ENCODE measurements around the gene FAM234B. TPM values are rescaled to one million over a fixed set of nuclear protein-coding genes. Genes with fewer than 3 reads are reported as not detected.

The FAM234B gene
- total and polyA plus RNA-seq, 2 experiments from 2014 or later = 9.5 to 21.1 TPM

DNA sequence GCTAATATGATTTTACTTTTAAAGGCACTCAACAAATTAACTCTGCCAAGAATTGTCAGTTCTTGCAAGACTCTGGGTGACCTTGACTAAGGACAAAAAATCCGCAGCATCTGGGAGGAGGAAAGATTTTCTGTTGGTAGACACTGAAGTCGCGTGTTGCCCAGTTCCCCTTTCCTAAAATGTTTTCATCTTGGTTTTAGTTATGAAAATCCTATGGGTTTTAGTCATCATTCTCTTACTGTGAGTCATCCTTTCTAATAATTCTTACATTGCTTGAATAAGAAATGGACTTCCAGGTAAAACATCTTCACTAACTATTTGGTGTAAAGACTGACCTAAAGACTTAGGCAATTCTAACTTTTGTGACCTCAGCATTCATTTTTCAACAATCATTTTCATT is 50.2 kb downstream of the FAM234B start (continued):
- no peak for TF ChIP-seq ZNF331 (CRISPR knock-in tag; IDR thresholded peaks at IDR 0.05; ENCODE audit: low read depth)
- TF ChIP-seq NANOG (IDR thresholded peaks at IDR 0.05; ENCODE audit: borderline replicate concordance) = no peak
- TF ChIP-seq STAT1 (IDR thresholded peaks at IDR 0.05; ENCODE audit: unreplicated experiment) = no peak
- TF ChIP-seq CREB1 (CRISPR knock-in tag; IDR thresholded peaks at IDR 0.05; ENCODE audit: low read depth) = no peak
- no peak for TF ChIP-seq ZNF114 (CRISPR knock-in tag; IDR thresholded peaks at IDR 0.05)
- TF ChIP-seq, protein P1, sequence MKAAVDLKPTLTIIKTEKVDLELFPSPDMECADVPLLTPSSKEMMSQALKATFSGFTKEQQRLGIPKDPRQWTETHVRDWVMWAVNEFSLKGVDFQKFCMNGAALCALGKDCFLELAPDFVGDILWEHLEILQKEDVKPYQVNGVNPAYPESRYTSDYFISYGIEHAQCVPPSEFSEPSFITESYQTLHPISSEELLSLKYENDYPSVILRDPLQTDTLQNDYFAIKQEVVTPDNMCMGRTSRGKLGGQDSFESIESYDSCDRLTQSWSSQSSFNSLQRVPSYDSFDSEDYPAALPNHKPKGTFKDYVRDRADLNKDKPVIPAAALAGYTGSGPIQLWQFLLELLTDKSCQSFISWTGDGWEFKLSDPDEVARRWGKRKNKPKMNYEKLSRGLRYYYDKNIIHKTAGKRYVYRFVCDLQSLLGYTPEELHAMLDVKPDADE (IDR thresholded peaks at IDR 0.05) = no peak

DNA sequence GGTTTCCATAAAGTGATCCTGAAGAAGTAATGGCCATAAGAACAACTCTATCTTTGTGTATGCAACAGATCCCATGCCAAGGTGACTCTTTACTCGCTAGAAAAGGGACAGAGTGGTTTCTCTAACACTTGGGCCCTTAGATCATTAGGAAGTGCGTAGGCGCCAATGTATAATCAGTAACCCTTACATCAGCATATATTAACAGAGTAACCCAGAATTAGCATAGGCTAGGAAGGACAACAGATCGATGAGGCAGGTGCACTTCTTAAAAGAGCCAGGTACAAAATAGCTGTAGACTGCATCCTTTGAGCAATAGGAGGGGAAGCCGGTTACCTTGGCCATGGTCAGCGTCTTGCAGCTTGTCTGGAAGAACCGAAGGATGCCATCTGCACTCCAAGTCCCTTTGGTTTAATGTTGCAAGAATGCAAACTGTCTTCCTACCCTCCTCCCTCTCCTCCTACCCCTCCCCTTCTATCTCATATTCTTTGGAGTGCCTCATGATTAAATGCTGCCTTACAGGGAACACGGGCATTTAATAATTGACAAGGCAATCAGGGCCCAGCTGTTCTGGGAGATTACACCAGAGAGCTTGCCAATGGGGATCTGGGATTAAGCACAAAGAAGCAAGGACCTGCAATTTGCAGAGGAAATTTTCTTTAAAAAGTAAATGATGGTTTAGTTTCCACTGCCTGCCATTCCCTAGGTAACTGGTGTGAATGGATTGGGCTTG is 51.2 kb downstream of the FAM234B start:
- Histone ChIP-seq H3K9me2 (ENCODE audit: insufficient read depth) (peaks cover 5% of the 10 kb centered on the region), H3K27me3 (ENCODE audit: insufficient read depth) (no peaks in the 10 kb centered on the region), H3K36me3 (ENCODE audit: insufficient read depth) (no peaks in the 10 kb centered on the region), H3K27ac (ENCODE audit: low read depth) (no peak overlapping the region), H3K4me3 (no peak overlapping the region), H3F3A (replicated peaks; ENCODE audit: low read depth) (peaks cover 2% of the 10 kb centered on the region), H3K4me1 (ENCODE audit: insufficient read depth) (peaks cover 30% of the 10 kb centered on the region), H3K4me2 (no peak overlapping the region), H4K20me1 (replicated peaks; ENCODE audit: insufficient read depth) (no peaks in the 10 kb centered on the region), H3K79me2 (replicated peaks; ENCODE audit: insufficient read depth) (no peaks in the 10 kb centered on the region), H2AFZ (no peak overlapping the region)
- no peak overlapping the region for H3K4me3 Mint-ChIP-seq
- no peaks in the 10 kb centered on the region for H3K9me3 Mint-ChIP-seq
- peaks cover 3% of the 10 kb centered on the region for H3K27me3 Mint-ChIP-seq (ENCODE audit: insufficient read depth, low read depth, poor library complexity)
- no peaks in the 10 kb centered on the region for H3K36me3 Mint-ChIP-seq (ENCODE audit: low read depth)
- DNase-seq (ENCODE audit: low spot score) = no peak
- no peak overlapping the region for H3K27ac Mint-ChIP-seq
- H3K4me1 Mint-ChIP-seq = peaks cover 50% of the 10 kb centered on the region
- no peak for ATAC-seq
- TF ChIP-seq CREB1 (CRISPR knock-in tag; IDR thresholded peaks at IDR 0.05; ENCODE audit: low read depth) (no peak), STAT1 (IDR thresholded peaks at IDR 0.05; ENCODE audit: unreplicated experiment) (no peak), JUNB (IDR thresholded peaks at IDR 0.05; ENCODE audit: unreplicated experiment) (no peak), ZNF114 (CRISPR knock-in tag; IDR thresholded peaks at IDR 0.05) (no peak)
- TF ChIP-seq, protein P2, sequence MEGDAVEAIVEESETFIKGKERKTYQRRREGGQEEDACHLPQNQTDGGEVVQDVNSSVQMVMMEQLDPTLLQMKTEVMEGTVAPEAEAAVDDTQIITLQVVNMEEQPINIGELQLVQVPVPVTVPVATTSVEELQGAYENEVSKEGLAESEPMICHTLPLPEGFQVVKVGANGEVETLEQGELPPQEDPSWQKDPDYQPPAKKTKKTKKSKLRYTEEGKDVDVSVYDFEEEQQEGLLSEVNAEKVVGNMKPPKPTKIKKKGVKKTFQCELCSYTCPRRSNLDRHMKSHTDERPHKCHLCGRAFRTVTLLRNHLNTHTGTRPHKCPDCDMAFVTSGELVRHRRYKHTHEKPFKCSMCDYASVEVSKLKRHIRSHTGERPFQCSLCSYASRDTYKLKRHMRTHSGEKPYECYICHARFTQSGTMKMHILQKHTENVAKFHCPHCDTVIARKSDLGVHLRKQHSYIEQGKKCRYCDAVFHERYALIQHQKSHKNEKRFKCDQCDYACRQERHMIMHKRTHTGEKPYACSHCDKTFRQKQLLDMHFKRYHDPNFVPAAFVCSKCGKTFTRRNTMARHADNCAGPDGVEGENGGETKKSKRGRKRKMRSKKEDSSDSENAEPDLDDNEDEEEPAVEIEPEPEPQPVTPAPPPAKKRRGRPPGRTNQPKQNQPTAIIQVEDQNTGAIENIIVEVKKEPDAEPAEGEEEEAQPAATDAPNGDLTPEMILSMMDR (conservative IDR thresholded peaks at IDR 0.05; ENCODE audit: low read depth in 2 of 2) = no peak
- TF ChIP-seq, protein P3, sequence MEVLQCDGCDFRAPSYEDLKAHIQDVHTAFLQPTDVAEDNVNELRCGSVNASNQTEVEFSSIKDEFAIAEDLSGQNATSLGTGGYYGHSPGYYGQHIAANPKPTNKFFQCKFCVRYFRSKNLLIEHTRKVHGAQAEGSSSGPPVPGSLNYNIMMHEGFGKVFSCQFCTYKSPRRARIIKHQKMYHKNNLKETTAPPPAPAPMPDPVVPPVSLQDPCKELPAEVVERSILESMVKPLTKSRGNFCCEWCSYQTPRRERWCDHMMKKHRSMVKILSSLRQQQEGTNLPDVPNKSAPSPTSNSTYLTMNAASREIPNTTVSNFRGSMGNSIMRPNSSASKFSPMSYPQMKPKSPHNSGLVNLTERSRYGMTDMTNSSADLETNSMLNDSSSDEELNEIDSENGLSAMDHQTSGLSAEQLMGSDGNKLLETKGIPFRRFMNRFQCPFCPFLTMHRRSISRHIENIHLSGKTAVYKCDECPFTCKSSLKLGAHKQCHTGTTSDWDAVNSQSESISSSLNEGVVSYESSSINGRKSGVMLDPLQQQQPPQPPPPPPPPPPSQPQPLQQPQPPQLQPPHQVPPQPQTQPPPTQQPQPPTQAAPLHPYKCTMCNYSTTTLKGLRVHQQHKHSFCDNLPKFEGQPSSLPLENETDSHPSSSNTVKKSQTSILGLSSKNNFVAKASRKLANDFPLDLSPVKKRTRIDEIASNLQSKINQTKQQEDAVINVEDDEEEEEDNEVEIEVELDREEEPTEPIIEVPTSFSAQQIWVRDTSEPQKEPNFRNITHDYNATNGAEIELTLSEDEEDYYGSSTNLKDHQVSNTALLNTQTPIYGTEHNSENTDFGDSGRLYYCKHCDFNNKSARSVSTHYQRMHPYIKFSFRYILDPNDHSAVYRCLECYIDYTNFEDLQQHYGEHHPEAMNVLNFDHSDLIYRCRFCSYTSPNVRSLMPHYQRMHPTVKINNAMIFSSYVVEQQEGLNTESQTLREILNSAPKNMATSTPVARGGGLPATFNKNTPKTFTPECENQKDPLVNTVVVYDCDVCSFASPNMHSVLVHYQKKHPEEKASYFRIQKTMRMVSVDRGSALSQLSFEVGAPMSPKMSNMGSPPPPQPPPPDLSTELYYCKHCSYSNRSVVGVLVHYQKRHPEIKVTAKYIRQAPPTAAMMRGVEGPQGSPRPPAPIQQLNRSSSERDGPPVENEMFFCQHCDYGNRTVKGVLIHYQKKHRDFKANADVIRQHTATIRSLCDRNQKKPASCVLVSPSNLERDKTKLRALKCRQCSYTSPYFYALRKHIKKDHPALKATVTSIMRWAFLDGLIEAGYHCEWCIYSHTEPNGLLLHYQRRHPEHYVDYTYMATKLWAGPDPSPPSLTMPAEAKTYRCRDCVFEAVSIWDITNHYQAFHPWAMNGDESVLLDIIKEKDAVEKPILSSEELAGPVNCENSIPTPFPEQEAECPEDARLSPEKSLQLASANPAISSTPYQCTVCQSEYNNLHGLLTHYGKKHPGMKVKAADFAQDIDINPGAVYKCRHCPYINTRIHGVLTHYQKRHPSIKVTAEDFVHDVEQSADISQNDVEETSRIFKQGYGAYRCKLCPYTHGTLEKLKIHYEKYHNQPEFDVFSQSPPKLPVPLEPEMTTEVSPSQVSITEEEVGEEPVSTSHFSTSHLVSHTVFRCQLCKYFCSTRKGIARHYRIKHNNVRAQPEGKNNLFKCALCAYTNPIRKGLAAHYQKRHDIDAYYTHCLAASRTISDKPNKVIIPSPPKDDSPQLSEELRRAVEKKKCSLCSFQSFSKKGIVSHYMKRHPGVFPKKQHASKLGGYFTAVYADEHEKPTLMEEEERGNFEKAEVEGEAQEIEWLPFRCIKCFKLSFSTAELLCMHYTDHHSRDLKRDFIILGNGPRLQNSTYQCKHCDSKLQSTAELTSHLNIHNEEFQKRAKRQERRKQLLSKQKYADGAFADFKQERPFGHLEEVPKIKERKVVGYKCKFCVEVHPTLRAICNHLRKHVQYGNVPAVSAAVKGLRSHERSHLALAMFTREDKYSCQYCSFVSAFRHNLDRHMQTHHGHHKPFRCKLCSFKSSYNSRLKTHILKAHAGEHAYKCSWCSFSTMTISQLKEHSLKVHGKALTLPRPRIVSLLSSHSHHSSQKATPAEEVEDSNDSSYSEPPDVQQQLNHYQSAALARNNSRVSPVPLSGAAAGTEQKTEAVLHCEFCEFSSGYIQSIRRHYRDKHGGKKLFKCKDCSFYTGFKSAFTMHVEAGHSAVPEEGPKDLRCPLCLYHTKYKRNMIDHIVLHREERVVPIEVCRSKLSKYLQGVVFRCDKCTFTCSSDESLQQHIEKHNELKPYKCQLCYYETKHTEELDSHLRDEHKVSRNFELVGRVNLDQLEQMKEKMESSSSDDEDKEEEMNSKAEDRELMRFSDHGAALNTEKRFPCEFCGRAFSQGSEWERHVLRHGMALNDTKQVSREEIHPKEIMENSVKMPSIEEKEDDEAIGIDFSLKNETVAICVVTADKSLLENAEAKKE (CRISPR knock-in tag; IDR thresholded peaks at IDR 0.05) = no peak
- TF ChIP-seq, protein P4, sequence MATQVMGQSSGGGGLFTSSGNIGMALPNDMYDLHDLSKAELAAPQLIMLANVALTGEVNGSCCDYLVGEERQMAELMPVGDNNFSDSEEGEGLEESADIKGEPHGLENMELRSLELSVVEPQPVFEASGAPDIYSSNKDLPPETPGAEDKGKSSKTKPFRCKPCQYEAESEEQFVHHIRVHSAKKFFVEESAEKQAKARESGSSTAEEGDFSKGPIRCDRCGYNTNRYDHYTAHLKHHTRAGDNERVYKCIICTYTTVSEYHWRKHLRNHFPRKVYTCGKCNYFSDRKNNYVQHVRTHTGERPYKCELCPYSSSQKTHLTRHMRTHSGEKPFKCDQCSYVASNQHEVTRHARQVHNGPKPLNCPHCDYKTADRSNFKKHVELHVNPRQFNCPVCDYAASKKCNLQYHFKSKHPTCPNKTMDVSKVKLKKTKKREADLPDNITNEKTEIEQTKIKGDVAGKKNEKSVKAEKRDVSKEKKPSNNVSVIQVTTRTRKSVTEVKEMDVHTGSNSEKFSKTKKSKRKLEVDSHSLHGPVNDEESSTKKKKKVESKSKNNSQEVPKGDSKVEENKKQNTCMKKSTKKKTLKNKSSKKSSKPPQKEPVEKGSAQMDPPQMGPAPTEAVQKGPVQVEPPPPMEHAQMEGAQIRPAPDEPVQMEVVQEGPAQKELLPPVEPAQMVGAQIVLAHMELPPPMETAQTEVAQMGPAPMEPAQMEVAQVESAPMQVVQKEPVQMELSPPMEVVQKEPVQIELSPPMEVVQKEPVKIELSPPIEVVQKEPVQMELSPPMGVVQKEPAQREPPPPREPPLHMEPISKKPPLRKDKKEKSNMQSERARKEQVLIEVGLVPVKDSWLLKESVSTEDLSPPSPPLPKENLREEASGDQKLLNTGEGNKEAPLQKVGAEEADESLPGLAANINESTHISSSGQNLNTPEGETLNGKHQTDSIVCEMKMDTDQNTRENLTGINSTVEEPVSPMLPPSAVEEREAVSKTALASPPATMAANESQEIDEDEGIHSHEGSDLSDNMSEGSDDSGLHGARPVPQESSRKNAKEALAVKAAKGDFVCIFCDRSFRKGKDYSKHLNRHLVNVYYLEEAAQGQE (IDR thresholded peaks at IDR 0.05; ENCODE audit: unreplicated experiment) = no peak
- TF ChIP-seq, protein P1 (IDR thresholded peaks at IDR 0.05) = no peak

Measured in GM23338 (cell line).